ENCODE measurements around the gene COL6A1. TPM values are rescaled to one million over a fixed set of nuclear protein-coding genes. Genes with fewer than 3 reads are reported as not detected.
"Not testable (repeated sequence)": the region's sequence is repeated elsewhere in the genome, so short reads cannot be mapped to it uniquely, and the experiment has no call there.

Gene COL6A1
- polyA plus RNA-seq, 3 donors from 2014 or later, result 0.17 to 0.18 TPM; not detected in 1

- peak overlapping the region in 5 of 6 donors; percentile 76 to 92 (median 79) for H3K27ac Mint-ChIP-seq
- H3K4me1 Mint-ChIP-seq, result peaks cover 25 to 26% of the 10 kb centered on the region in 2 donors
- H3K9me3 Mint-ChIP-seq, result no peaks in the 10 kb centered on the region
- H3K36me3 Mint-ChIP-seq, result no peaks in the 10 kb centered on the region
- H3K4me3 Mint-ChIP-seq, result peak overlapping the region; percentile 71 to 94 (median 86)
- DNase-seq, result peak in 2 of 3 donors; percentile 22 to 29
- peaks cover 18 to 20% (median 19%) of the 10 kb centered on the region in 3 donors for H3K27me3 Mint-ChIP-seq (ENCODE audit: low read depth in 3 of 3)
Observed at GRCh38 chr21:45975020-45975666, 6.4 kb upstream of the COL6A1 start.

- not testable (repeated sequence) for H3K9me3 Mint-ChIP-seq, H3K36me3 Mint-ChIP-seq
- H3K27ac Mint-ChIP-seq, result peak overlapping the region in 5 of 6 donors; percentile 76 to 92 (median 79)
- peaks cover 25 to 26% of the 10 kb centered on the region in 2 donors for H3K4me1 Mint-ChIP-seq
- H3K4me3 Mint-ChIP-seq, result peak overlapping the region; percentile 52 to 94 (median 86)
- DNase-seq, result peak; percentile 45 to 63 (median 55)
- peaks cover 18 to 20% (median 19%) of the 10 kb centered on the region in 3 donors for H3K27me3 Mint-ChIP-seq (ENCODE audit: low read depth in 3 of 3)
Observed at GRCh38 chr21:45975667-45976409, 5.7 kb upstream of the COL6A1 start.

- Mint-ChIP-seq H3K27me3 (ENCODE audit: low read depth in 3 of 3) (peaks cover 15 to 20% (median 19%) of the 10 kb centered on the region in 3 donors), H3K4me1 (peaks cover 25 to 26% of the 10 kb centered on the region in 2 donors), H3K27ac (no peak overlapping the region), H3K36me3 (no peaks in the 10 kb centered on the region), H3K4me3 (no peak overlapping the region), H3K9me3 (no peaks in the 10 kb centered on the region)
- DNase-seq, result no peak
Observed at GRCh38 chr21:45976701-45977311, 4.8 kb upstream of the COL6A1 start.

GRCh38 chr21:45977396-45977795 is 4.2 kb upstream of the COL6A1 start:
- H3K4me3 Mint-ChIP-seq, result no peak overlapping the region
- peaks cover 25 to 26% of the 10 kb centered on the region in 2 donors for H3K4me1 Mint-ChIP-seq
- H3K36me3 Mint-ChIP-seq, result no peaks in the 10 kb centered on the region
- peaks cover 15 to 20% (median 19%) of the 10 kb centered on the region in 3 donors for H3K27me3 Mint-ChIP-seq (ENCODE audit: low read depth in 3 of 3)
- H3K9me3 Mint-ChIP-seq, result no peaks in the 10 kb centered on the region
- no peak overlapping the region for H3K27ac Mint-ChIP-seq
- DNase-seq, result no peak

DNA sequence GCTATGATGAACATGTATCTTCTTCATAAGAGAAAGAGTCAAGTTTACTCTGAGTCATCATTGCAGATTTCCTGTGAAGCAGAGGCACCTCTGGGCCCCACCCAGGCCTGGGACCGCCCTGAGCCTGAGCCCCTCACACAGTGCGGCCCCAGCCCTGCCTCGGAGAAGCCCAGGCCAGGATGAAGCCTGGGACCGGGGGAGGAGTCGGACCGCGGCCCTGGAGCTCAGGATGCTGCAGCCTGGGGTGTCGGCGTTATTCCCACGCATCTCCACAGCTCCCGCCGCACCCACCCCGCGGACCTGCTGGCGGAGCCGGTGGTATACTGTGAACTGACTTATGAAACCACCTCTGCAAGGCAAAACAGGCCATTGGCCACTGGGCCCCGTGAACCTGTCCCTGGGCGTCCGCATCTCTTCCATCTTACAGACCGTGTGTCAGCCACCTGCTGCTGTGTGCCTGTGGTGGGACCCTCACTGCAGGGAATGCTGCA is 2.4 kb upstream of the COL6A1 start:
- H3K9me3 Mint-ChIP-seq, result no peaks in the 10 kb centered on the region
- H3K36me3 Mint-ChIP-seq, result no peaks in the 10 kb centered on the region
- DNase-seq, result no peak
- H3K4me1 Mint-ChIP-seq, result peaks cover 18 to 21% of the 10 kb centered on the region in 2 donors
- peaks cover 12 to 17% (median 13%) of the 10 kb centered on the region in 3 donors for H3K27me3 Mint-ChIP-seq (ENCODE audit: low read depth in 3 of 3)
- no peak overlapping the region for H3K4me3 Mint-ChIP-seq
- H3K27ac Mint-ChIP-seq, result no peak overlapping the region

DNA sequence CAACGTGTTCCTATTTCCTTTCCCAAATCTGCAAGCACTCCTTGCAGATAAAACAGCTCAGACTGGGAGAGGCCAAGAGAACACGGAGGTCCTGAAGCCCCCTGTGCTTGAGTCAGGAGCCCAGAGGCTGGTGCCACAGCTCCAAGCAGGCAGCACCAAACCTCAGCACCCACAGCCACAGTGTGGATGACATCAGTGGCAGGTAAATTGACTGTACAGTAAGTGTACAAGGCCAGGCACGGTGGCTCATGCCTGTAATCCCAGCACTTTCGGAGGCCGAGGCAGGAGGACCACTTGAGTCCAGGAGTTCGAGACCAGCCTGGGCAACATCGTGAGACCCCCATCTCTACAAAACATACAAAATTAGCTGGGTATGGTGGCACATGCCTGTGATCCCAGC is 1.9 kb upstream of the COL6A1 start:
- peak overlapping the region in 1 of 5 donors; percentile 4 for H3K4me3 Mint-ChIP-seq
- H3K36me3 Mint-ChIP-seq, result no peaks in the 10 kb centered on the region
- no peak overlapping the region for H3K27ac Mint-ChIP-seq
- peaks cover 16 to 18% of the 10 kb centered on the region in 2 donors for H3K4me1 Mint-ChIP-seq
- H3K9me3 Mint-ChIP-seq, result no peaks in the 10 kb centered on the region
- no peak for DNase-seq
- H3K27me3 Mint-ChIP-seq (ENCODE audit: low read depth in 3 of 3), result peaks cover 9 to 16% (median 13%) of the 10 kb centered on the region in 3 donors

DNA sequence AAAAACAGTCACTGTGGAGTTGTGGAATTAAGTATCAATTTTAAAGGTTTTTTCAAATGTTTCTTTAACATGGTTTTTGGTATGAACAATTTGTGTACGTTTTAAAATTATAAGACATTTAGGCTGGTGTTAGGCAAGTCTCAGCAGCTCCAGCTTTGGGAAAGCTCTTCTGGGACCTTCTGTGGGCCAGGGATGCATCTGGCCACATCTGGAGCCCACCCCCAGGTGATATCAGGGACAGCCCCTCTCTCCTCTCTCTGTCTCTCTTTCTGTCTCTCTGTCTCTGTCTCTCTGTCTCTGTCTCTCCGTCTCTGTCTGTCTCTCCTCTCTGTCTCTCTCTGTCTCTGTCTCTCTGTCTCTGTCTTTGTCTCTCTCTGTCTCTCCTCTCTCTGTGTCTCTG is 1.3 kb upstream of the COL6A1 start:
- Mint-ChIP-seq H3K9me3 (no peaks in the 10 kb centered on the region), H3K4me1 (peaks cover 9 to 14% of the 10 kb centered on the region in 2 donors), H3K4me3 (peak overlapping the region in 1 of 5 donors; percentile 4), H3K27ac (no peak overlapping the region), H3K36me3 (no peaks in the 10 kb centered on the region), H3K27me3 (ENCODE audit: low read depth in 3 of 3) (peaks cover 10 to 14% (median 13%) of the 10 kb centered on the region in 3 donors)
- no peak for DNase-seq

DNA sequence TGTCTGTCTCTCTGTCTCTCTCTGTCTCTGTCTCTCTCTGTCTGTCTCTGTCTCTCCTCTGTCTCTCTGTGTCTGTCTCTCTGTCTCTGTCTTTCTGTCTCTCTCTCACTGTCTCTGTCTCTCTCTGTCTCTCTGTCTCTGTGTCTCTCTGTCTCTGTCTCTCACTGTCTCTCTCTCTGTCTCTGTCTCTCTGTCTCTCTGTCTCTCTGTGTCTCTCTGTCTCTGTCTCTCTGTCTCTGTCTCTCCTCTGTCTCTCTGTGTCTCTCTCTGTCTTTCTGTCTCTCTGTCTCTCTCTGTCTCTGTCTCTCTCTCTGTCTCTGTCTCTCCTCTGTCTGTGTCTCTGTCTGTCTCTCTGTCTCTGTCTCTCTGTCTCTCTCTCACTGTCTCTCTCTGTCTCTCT is 873 bp upstream of the COL6A1 start:
- no peaks in the 10 kb centered on the region for H3K9me3 Mint-ChIP-seq
- DNase-seq, result no peak
- H3K27me3 Mint-ChIP-seq (ENCODE audit: low read depth in 3 of 3), result peaks cover 6 to 10% (median 10%) of the 10 kb centered on the region in 3 donors
- no peak overlapping the region for H3K4me3 Mint-ChIP-seq
- no peaks in the 10 kb centered on the region for H3K36me3 Mint-ChIP-seq
- no peak overlapping the region for H3K27ac Mint-ChIP-seq
- H3K4me1 Mint-ChIP-seq, result peaks cover 5 to 10% of the 10 kb centered on the region in 2 donors

- Mint-ChIP-seq H3K9me3 (no peaks in the 10 kb centered on the region), H3K27ac (no peak overlapping the region), H3K4me1 (peaks cover 0 to 5% of the 10 kb centered on the region in 2 donors), H3K4me3 (peak overlapping the region in 1 of 5 donors; percentile 17), H3K27me3 (ENCODE audit: low read depth in 3 of 3) (peaks cover 4 to 8% (median 5%) of the 10 kb centered on the region in 3 donors), H3K36me3 (no peaks in the 10 kb centered on the region)
- DNase-seq, result no peak
Observed at GRCh38 chr21:45982092-45982757, 655 bp downstream of the COL6A1 start.

- Mint-ChIP-seq H3K4me3 (no peak overlapping the region), H3K9me3 (no peaks in the 10 kb centered on the region), H3K36me3 (no peaks in the 10 kb centered on the region), H3K27ac (no peak overlapping the region), H3K27me3 (ENCODE audit: low read depth in 3 of 3) (peaks cover 4 to 8% (median 5%) of the 10 kb centered on the region in 3 donors), H3K4me1 (peaks cover 0 to 5% of the 10 kb centered on the region in 2 donors)
- no peak for DNase-seq
Observed at GRCh38 chr21:45982758-45983648, 1.4 kb downstream of the COL6A1 start.

DNA sequence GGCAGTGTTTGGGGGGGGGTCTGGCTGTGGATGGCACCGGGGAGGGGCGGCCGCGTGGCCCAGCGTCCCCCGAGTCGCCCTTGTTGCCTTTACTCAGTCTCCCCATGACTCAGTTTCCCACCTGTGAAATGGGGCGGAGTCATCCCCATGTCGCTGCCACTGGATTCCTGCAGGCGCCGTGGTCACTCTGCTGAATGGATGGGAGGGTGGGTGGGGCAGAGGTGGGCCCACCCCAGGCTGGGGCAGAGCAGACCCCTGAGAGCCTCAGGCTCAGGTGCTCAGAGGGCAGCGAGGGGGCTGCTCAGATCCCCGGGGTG is 2.0 kb downstream of the COL6A1 start:
- Mint-ChIP-seq H3K9me3 (no peaks in the 10 kb centered on the region), H3K4me3 (no peak overlapping the region), H3K36me3 (no peaks in the 10 kb centered on the region), H3K27ac (no peak overlapping the region), H3K27me3 (ENCODE audit: low read depth in 3 of 3) (peaks cover 3 to 6% (median 5%) of the 10 kb centered on the region in 3 donors), H3K4me1 (peaks cover 0 to 2% of the 10 kb centered on the region in 2 donors)
- DNase-seq, result no peak

- H3K4me1 Mint-ChIP-seq, result peaks cover 0 to 1% of the 10 kb centered on the region in 2 donors
- no peaks in the 10 kb centered on the region for H3K9me3 Mint-ChIP-seq
- DNase-seq, result no peak
- H3K4me3 Mint-ChIP-seq, result no peak overlapping the region
- H3K36me3 Mint-ChIP-seq, result no peaks in the 10 kb centered on the region
- H3K27ac Mint-ChIP-seq, result no peak overlapping the region
- H3K27me3 Mint-ChIP-seq (ENCODE audit: low read depth in 3 of 3), result peaks cover 1 to 5% (median 5%) of the 10 kb centered on the region in 3 donors
Observed at GRCh38 chr21:45983981-45984551, 2.5 kb downstream of the COL6A1 start.

All from immature natural killer cell (primary cell).